Activated CD4-positive, alpha-beta T cell treated with anti-CD3 and anti-CD28 coated beads for 36 hours (primary cell): ENCODE data around the gene B3GAT3. TPM values are rescaled to one million over a fixed set of nuclear protein-coding genes. Genes with fewer than 3 reads are reported as not detected.
"Not testable (repeated sequence)": the region's sequence is repeated elsewhere in the genome, so short reads cannot be mapped to it uniquely, and the experiment has no call there.

Experiments used
- ATAC-seq: fragments of 200-7000 bp; cut with Tn5 transposase; one replicate; pipeline ENCODE4 v1.10.0; 2021; ENCODE audit warnings: mild to moderate bottlenecking, moderate library complexity
- CTCF ChIA-PET: fragments of 350-600 bp; sonication (Branson Sonifier 250); formaldehyde crosslinking; loops from one replicate; lab custom pipeline; 2021; ENCODE audit warnings: antibody characterized with exemption; lab: Charles Lee
- POLR2A ChIA-PET: fragments of 350-600 bp; sonication (Branson Sonifier 250); formaldehyde crosslinking; loops from one replicate; lab custom pipeline; 2021; ENCODE audit warnings: antibody characterized with exemption, inconsistent platforms; lab: Charles Lee
- DNase-seq: peaks from one replicate; pipeline ENCODE4 v3.0.0-alpha.2; 2020
- H3K27ac Mint-ChIP-seq: one replicate; pipeline ENCODE4 v1.8.0; 2021; ENCODE audit warnings: mixed read lengths
- H3K27me3 Mint-ChIP-seq: one replicate; pipeline ENCODE4 v1.8.0; 2021; ENCODE audit warnings: mixed read lengths
- H3K36me3 Mint-ChIP-seq: one replicate; pipeline ENCODE4 v1.8.0; 2021; ENCODE audit warnings: low read depth, mixed read lengths
- H3K4me1 Mint-ChIP-seq: one replicate; pipeline ENCODE4 v1.8.0; 2021; ENCODE audit warnings: mixed read lengths
- H3K4me3 Mint-ChIP-seq: one replicate; pipeline ENCODE4 v1.8.0; 2021; ENCODE audit warnings: mild to moderate bottlenecking, moderate library complexity, mixed read lengths
- H3K9me3 Mint-ChIP-seq: one replicate; pipeline ENCODE4 v1.8.0; 2021; ENCODE audit warnings: low read depth, mixed read lengths
- intact Hi-C, 2 experiments: fragments of 100-400 bp; cut with DNase I in 1 of 2; cut with micrococcal nuclease in 1 of 2; formaldehyde crosslinking; loops; one replicate each; pipeline versions ENCODE4 v1.14.2 to v1.15.1; 2022 to 2024; cut with DNase I, micrococcal nuclease
- total RNA-seq, 2 experiments: library from RNA; stranded (reverse); gene quantifications; one replicate each; pipeline ENCODE4 v1.2.3, GENCODE V29; 2021

B3GAT3 gene
- total RNA-seq, 2 experiments from 2014 or later, result 48.7 to 57.5 TPM

GRCh38 chr11:62645946-62646824 lies 24.4 kb upstream of the B3GAT3 start, which contains the start of gene GANAB:
Gene GANAB (minus strand): TSS chr11:62646613. CDS start chr11:62646599, 14 bp downstream.
- ChIA-PET POLR2A (interaction anchor here (0.5 to 4.1 kb wide), 15 partner anchors 19 to 241 kb away, joined by 3 to 21 read pairs (median 5); partner anchors contain the start of genes B3GAT3, C11orf98, CSKMT and EEF1G), CTCF (interaction anchor here (0.5 to 1.9 kb wide), 10 partner anchors 8 to 1655 kb away, joined by 3 to 6 read pairs (median 3); partner anchors contain the start of genes HNRNPUL2 and POLR2G)
- ATAC-seq (peak; percentile 99), DNase-seq (peak; percentile 100)
- H3K27ac Mint-ChIP-seq, result peak within 1 kb of the TSS; percentile 93
- intact Hi-C loops, result loop anchor here (1.0 to 2.0 kb wide), 13 partner anchors 19 to 235 kb away; partner anchors contain the start of genes C11orf98 (in 2 of the 2), CSKMT (in 2 of the 2), EML3 (in 2 of the 2) and EEF1G (in 1 of the 2)
- H3K9me3 Mint-ChIP-seq, result no peaks in the 10 kb centered on the region
- peaks cover 34% of the 10 kb centered on the region for H3K4me1 Mint-ChIP-seq
- H3K27me3 Mint-ChIP-seq, result no peaks in the 10 kb centered on the region
- peaks cover 29% of the 10 kb centered on the region for H3K36me3 Mint-ChIP-seq
- H3K4me3 Mint-ChIP-seq, result peak within 1 kb of the TSS; percentile 93

GRCh38 chr11:62645671-62645945 lies 23.8 kb upstream of the B3GAT3 start:
- DNase-seq, result no peak

GRCh38 chr11:62644220-62644619 lies 22.4 kb upstream of the B3GAT3 start:
- H3K36me3 Mint-ChIP-seq, result peaks cover 36% of the 10 kb centered on the region
- ATAC-seq, result no peak
- intact Hi-C loops, result no loop called here
- H3K4me1 Mint-ChIP-seq, result peaks cover 43% of the 10 kb centered on the region
- H3K27me3 Mint-ChIP-seq, result no peaks in the 10 kb centered on the region
- peak overlapping the region; percentile 55 for H3K27ac Mint-ChIP-seq
- CTCF ChIA-PET, result interaction anchor here (0.6 to 1.9 kb wide), 4 partner anchors 16 to 220 kb away, joined by 3 to 5 read pairs (median 4); no protein-coding TSS in a partner anchor
- peak overlapping the region; percentile 32 for H3K4me3 Mint-ChIP-seq
- POLR2A ChIA-PET, result interaction anchor here (1.0 to 3.2 kb wide), 4 partner anchors 10 to 197 kb away, joined by 3 to 13 read pairs (median 6); partner anchors contain the start of genes TUT1 and ZBTB3
- no peak for DNase-seq
- peaks cover 3% of the 10 kb centered on the region for H3K9me3 Mint-ChIP-seq

More at GRCh38 chr11:62645671-62645945, 23.8 kb upstream of the B3GAT3 start:
- ChIA-PET POLR2A (interaction anchor here (0.6 to 4.1 kb wide), 11 partner anchors 19 to 210 kb away, joined by 3 to 21 read pairs (median 7); partner anchors contain the start of genes B3GAT3, C11orf98, CSKMT and LBHD1), CTCF (interaction anchor here (0.6 to 1.9 kb wide), 7 partner anchors 10 to 1603 kb away, joined by 3 to 6 read pairs (median 3); partner anchors contain the start of genes HNRNPUL2 and POLR2G)
- Mint-ChIP-seq H3K4me1 (peaks cover 34% of the 10 kb centered on the region), H3K27ac (peak overlapping the region; percentile 93), H3K36me3 (peaks cover 32% of the 10 kb centered on the region), H3K4me3 (peak overlapping the region; percentile 93), H3K27me3 (no peaks in the 10 kb centered on the region), H3K9me3 (no peaks in the 10 kb centered on the region)
- intact Hi-C loops, result no loop called here
- ATAC-seq, result no peak

- Mint-ChIP-seq H3K27ac (peak overlapping the region; percentile 59), H3K27me3 (no peaks in the 10 kb centered on the region), H3K4me1 (peaks cover 21% of the 10 kb centered on the region), H3K9me3 (no peaks in the 10 kb centered on the region), H3K4me3 (no peak overlapping the region), H3K36me3 (peaks cover 74% of the 10 kb centered on the region)
- ATAC-seq (no peak), DNase-seq (no peak)
- intact Hi-C loops, result no loop called here
- CTCF ChIA-PET, result interaction anchor here (0.5 to 1.0 kb wide), 2 partner anchors 29 to 77 kb away, joined by 3 to 4 read pairs; no protein-coding TSS in a partner anchor
- POLR2A ChIA-PET, result interaction anchor here (0.7 kb wide), 1 partner anchor 166 kb away, joined by 3 read pairs; no protein-coding TSS in a partner anchor
Observed at GRCh38 chr11:62632492-62632891, 10.7 kb upstream of the B3GAT3 start.

DNA sequence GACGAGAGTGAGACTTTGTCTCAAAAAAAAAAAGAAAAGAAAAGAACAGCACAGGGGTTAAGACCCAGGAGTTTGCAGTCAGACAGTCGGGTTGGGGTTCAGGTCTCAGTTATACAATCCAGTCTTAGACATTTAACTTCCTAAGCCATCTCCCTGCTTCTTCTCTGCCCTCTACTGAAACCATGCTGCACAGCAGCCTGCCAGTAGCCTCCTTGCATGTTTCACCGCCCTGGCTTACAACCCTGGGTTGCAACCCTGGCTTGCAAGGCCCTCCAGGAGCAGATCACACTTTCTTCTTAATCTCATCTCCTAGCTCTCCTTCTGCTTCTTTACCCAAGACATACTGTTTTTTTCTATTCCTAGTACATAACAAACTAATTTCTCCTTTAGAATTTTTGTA lies 5.9 kb upstream of the B3GAT3 start:
- H3K27ac Mint-ChIP-seq, result peak overlapping the region; percentile 55
- H3K9me3 Mint-ChIP-seq, result no peaks in the 10 kb centered on the region
- no peaks in the 10 kb centered on the region for H3K27me3 Mint-ChIP-seq
- peaks cover 52% of the 10 kb centered on the region for H3K36me3 Mint-ChIP-seq
- POLR2A ChIA-PET, result no interaction called here
- H3K4me1 Mint-ChIP-seq, result peaks cover 6% of the 10 kb centered on the region
- CTCF ChIA-PET, result interaction anchor here (0.5 kb wide), 1 partner anchor 17 kb away, joined by 3 read pairs; no protein-coding TSS in a partner anchor
- DNase-seq, result no peak
- intact Hi-C loops, result no loop called here
- H3K4me3 Mint-ChIP-seq, result no peak overlapping the region
- peak; percentile 47 for ATAC-seq

DNA sequence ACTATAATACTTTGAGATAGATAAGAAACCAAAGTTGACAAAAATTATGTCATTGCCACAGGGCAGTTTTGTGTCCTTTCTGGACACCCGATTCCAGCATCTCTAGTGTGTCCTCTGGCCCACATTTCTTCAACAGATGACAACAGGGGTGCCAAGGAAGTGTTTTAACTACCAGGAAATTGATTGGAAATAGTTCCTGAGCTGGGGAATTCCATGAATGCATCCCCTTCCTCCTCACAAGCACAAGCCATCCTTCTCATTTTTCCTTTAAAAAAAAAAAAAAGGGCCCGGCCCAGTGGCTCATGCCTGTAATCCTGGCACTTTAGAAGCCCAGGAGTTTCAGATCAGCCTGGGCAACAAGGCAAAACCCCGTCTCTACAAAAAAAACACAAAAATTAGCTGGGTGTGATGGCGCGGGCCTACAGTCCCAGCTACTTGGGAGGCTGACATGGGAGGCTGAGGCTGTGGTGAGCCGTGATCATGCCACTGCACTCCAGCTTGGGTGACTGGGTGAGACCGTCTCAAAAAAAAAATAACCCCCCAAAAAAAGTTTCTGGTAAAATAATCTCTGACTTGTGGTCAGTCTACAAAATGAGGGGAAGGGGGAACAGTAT lies 797 bp upstream of the B3GAT3 start:
- peak overlapping the region; percentile 92 for H3K4me3 Mint-ChIP-seq
- no peak for ATAC-seq

DNA sequence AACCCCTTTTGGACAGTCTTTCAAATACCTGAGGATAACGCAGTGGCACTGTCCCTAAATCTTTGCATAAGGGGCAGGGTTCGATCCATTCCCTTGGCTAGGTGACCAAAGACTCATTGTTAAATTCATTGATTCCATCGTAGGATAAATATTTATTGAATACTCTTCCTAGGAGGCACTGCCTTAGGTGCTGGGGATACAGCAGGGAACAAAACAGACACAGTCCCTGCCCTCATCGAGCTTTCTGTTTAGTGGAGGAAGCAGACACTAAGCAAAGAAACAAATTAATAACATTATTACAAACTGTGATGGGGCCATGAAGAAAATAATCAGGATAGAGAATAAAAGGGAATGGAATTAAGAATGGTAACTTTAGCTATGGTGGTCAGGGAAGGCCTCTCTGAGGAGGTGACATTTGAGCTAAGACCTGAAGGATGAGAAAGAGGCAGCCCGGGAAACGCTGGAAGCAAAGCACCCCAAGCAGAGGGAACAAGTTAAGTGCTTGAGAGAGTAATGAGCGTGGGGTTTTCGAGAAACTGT lies 689 bp downstream of the B3GAT3 start:
- Mint-ChIP-seq H3K27me3 (no peaks in the 10 kb centered on the region), H3K9me3 (no peaks in the 10 kb centered on the region), H3K4me1 (peaks cover 29% of the 10 kb centered on the region), H3K27ac (peak overlapping the region; percentile 93), H3K36me3 (peaks cover 34% of the 10 kb centered on the region), H3K4me3 (peak overlapping the region; percentile 92)
- no peak for DNase-seq
- ChIA-PET POLR2A (interaction anchor here (0.6 to 3.2 kb wide), 14 partner anchors 10 to 235 kb away, joined by 3 to 16 read pairs (median 4); partner anchors contain the start of genes BSCL2, C11orf98, CSKMT and GANAB), CTCF (interaction anchor here (0.9 to 2.9 kb wide), 8 partner anchors 9 to 165 kb away, joined by 3 to 14 read pairs (median 6); partner anchors contain the start of genes C11orf98, CSKMT, EML3 and MTA2)
- ATAC-seq, result no peak
- intact Hi-C loops, result no loop called here

More for the DNA sequence above, 797 bp upstream of the B3GAT3 start:
- Mint-ChIP-seq H3K27me3 (no peaks in the 10 kb centered on the region), H3K9me3 (no peaks in the 10 kb centered on the region), H3K36me3 (peaks cover 32% of the 10 kb centered on the region), H3K4me1 (peaks cover 27% of the 10 kb centered on the region), H3K27ac (peak overlapping the region; percentile 94)
- POLR2A ChIA-PET, result interaction anchor here (0.6 to 3.2 kb wide), 11 partner anchors 11 to 229 kb away, joined by 3 to 16 read pairs (median 6); partner anchors contain the start of genes C11orf98, CSKMT, GANAB and HNRNPUL2
- no peak for DNase-seq
- CTCF ChIA-PET, result interaction anchor here (0.7 to 2.9 kb wide), 7 partner anchors 10 to 57 kb away, joined by 3 to 14 read pairs (median 6); partner anchors contain the start of genes EML3, GANAB, ROM1 and TUT1
- intact Hi-C loops, result loop anchor here (1.0 kb wide), 11 partner anchors 10 to 830 kb away; partner anchors contain the start of genes EML3 (in 2 of the 2), TUT1 (in 2 of the 2), C11orf98 (in 1 of the 2) and CSKMT (in 1 of the 2)

DNA sequence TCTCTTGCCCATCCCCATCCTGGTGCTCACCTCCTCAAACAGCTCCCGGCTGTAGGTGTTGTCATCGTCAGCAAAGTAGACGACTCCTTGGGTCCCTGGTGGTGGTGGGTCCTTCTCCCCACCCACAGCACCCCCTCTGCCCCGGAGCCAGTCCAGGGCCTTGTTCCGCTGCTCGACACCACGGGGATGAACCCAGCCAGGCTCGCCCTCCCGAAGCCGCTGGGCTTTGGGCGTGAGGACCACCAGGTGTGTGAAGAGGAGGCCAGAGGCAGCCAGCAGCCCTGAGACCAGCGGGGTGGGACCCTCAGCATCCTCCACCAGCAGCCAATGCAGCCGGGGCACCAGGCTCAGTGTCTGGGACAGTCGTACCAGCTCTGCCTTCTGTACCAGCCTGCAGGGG lies 4.8 kb downstream of the B3GAT3 start:
- H3K4me3 Mint-ChIP-seq, DNase-seq, H3K27me3 Mint-ChIP-seq, ATAC-seq, POLR2A ChIA-PET, intact Hi-C loops, H3K27ac Mint-ChIP-seq, H3K9me3 Mint-ChIP-seq: not testable (repeated sequence)
- Mint-ChIP-seq H3K36me3 (peaks cover 36% of the 10 kb centered on the region), H3K4me1 (peaks cover 41% of the 10 kb centered on the region)
- CTCF ChIA-PET, result interaction anchor here (0.6 to 1.8 kb wide), 2 partner anchors 10 to 170 kb away, joined by 3 to 6 read pairs; no protein-coding TSS in a partner anchor

DNA sequence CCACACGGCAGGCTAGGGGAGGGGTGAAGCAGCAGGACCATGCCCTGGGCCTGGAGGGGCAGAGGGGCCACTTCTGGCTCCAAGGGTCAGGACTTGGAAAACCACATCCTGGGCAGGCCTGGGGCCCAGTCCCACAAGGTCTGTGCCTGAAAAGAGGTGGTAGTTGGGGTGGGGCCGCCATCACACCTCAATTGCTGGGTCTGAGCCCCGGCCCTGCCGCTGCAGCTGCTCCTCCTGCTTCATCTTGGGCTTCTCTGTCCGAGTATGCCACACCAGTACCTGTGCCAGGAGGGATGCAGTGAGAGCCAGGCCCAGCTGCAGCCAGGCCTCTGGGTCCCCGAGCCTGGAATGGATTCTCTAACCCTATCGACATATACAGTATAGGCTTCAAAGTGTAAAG lies 6.3 kb downstream of the B3GAT3 start:
- POLR2A ChIA-PET, result no interaction called here
- H3K4me3 Mint-ChIP-seq, result no peak overlapping the region

DNA sequence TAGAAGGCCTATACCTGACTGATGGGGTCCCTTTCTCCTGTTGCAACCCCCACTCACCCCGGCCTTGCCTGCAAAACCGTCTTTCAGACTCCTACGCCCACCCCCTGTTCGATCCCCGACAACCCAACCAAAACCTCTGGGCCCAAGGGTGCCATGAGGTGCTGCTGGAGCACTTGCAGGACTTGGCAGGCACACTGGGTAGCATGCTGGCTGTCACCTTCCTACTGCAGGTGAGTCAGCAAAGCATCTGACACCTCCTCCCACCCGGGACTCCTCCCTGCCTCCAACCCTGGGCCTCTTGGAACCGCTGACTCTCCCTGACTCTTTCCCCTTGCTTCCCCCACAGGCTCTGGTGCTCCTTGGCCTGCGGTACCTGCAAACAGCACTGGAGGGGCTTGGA lies 7.5 kb downstream of the B3GAT3 start:
- peaks cover 34% of the 10 kb centered on the region for H3K4me1 Mint-ChIP-seq
- H3K4me3 Mint-ChIP-seq, result peak overlapping the region; percentile 35
- ChIA-PET CTCF (interaction anchor here (0.5 to 1.8 kb wide), 2 partner anchors 13 to 118 kb away, joined by 3 to 10 read pairs; partner anchors contain the start of gene MTA2), POLR2A (no interaction called here)
- H3K9me3 Mint-ChIP-seq, result no peaks in the 10 kb centered on the region
- H3K27me3 Mint-ChIP-seq, result no peaks in the 10 kb centered on the region
- DNase-seq, result peak; percentile 80
- H3K36me3 Mint-ChIP-seq, result peaks cover 33% of the 10 kb centered on the region
- H3K27ac Mint-ChIP-seq, result peak overlapping the region; percentile 87
- peak; percentile 55 for ATAC-seq
- intact Hi-C loops, result loop anchor here (5.0 kb wide), 2 partner anchors 57 to 243 kb away; no protein-coding TSS in a partner anchor

More for the DNA sequence above, 6.3 kb downstream of the B3GAT3 start:
- no peak for ATAC-seq
- CTCF ChIA-PET, result no interaction called here
- intact Hi-C loops, result no loop called here
- Mint-ChIP-seq H3K27me3 (no peaks in the 10 kb centered on the region), H3K27ac (no peak overlapping the region), H3K4me1 (peaks cover 37% of the 10 kb centered on the region), H3K9me3 (no peaks in the 10 kb centered on the region), H3K36me3 (peaks cover 29% of the 10 kb centered on the region)
- no peak for DNase-seq
